GM12878 (cell line): Measurements from ENCODE around the gene NLGN1. TPM values are rescaled to one million over a fixed set of nuclear protein-coding genes. Genes with fewer than 3 reads are reported as not detected.

Source experiments
- ATAC-seq: fragments of 200-7000 bp; cut with Tn5 transposase; 3 replicates; pipeline ENCODE4 v1.9.1; 2020; ENCODE audit warnings: mild to moderate bottlenecking, moderate library complexity
- BruUV-seq: library from RNA; stranded (reverse); fragments of 400-500 nt; replicated peaks from 2 replicates; lab custom pipeline; 2021; lab: Mats Ljungman, UMichigan
- CTCF ChIA-PET: fragments of 300-600 bp; sonication (Branson Sonifier 250); formaldehyde crosslinking; extraction: SDS; loops from one replicate; lab custom pipeline; 2021; ENCODE audit warnings: inconsistent platforms; lab: Yijun Ruan, JAX
- POLR2A ChIA-PET: fragments of 350-600 bp; formaldehyde crosslinking; extraction: SDS; loops from one replicate; lab custom pipeline; 2021; ENCODE audit warnings: inconsistent platforms; lab: Charles Lee
- RAD21 ChIA-PET: fragments of 300-600 bp; sonication (Branson Sonifier 250); formaldehyde crosslinking; loops from one replicate; lab custom pipeline; 2023; ENCODE audit warnings: antibody characterized with exemption; ENCODE audit not compliant: unreplicated experiment; lab: Charles Lee
- SMC1A ChIA-PET: fragments of 300-600 bp; sonication (Branson Sonifier 250); formaldehyde crosslinking; loops from one replicate; lab custom pipeline; 2023; ENCODE audit not compliant: unreplicated experiment, uncharacterized antibody; lab: Charles Lee
- DNase-seq: peaks from one replicate; pipeline ENCODE4 v3.0.0-alpha.2; 2011; ENCODE audit warnings: low read depth, low spot score
- FAIRE-seq: peaks from 3 replicates; lab custom pipeline; 2011; peaks lifted over from hg19 to GRCh38; lab: Jason Lieb, UNC
- H2AFZ ChIP-seq: 2 replicates; pipeline ENCODE4 v1.6.0; 2011; ENCODE audit warnings: low read depth, low read length, control low read depth; ENCODE audit not compliant: control insufficient read depth
- H3K27ac ChIP-seq: 2 replicates; pipeline ENCODE4 v1.5.1; 2011; ENCODE audit warnings: control low read depth; ENCODE audit not compliant: control insufficient read depth, insufficient read depth
- H3K27me3 ChIP-seq, 2 experiments: replicated peaks in 1 of 2; 2 replicates each; pipeline versions ENCODE4 v1.6.0 to v1.6.1; 2011; ENCODE audit warnings: low read length in 1 of 2; ENCODE audit not compliant: control insufficient read depth in 2 of 2, insufficient read depth in 2 of 2
- H3K36me3 ChIP-seq, 2 experiments: 2 replicates each; pipeline ENCODE4 v1.5.1; 2011; ENCODE audit warnings: low read length in 1 of 2; ENCODE audit not compliant: control insufficient read depth in 2 of 2, insufficient read depth in 2 of 2
- H3K4me1 ChIP-seq: 2 replicates; pipeline ENCODE4 v1.6.1; 2011; ENCODE audit warnings: mild to moderate bottlenecking, low read length, moderate library complexity, mixed read lengths; ENCODE audit not compliant: control insufficient read depth, insufficient read depth
- H3K4me2 ChIP-seq: 2 replicates; pipeline ENCODE4 v1.6.0; 2011; ENCODE audit warnings: control low read depth; ENCODE audit not compliant: control insufficient read depth, insufficient read depth
- H3K4me3 ChIP-seq: fragments of 200-600 bp; sonication (generic); 2 replicates; pipeline ENCODE4 v1.5.1; 2016
- H3K79me2 ChIP-seq: 2 replicates; pipeline ENCODE4 v1.6.0; 2011; ENCODE audit warnings: low read length; ENCODE audit not compliant: control insufficient read depth, insufficient read depth
- H3K9ac ChIP-seq: 2 replicates; pipeline ENCODE4 v1.8.0; 2011; ENCODE audit warnings: low read length, control low read depth, mixed read lengths; ENCODE audit not compliant: control insufficient read depth, insufficient read depth
- H3K9me3 ChIP-seq: replicated peaks from 3 replicates; pipeline ENCODE4 v1.5.1; 2011; ENCODE audit warnings: mild to moderate bottlenecking, low read length; ENCODE audit not compliant: control insufficient read depth, insufficient read depth
- H4K20me1 ChIP-seq: 2 replicates; pipeline ENCODE4 v1.6.0; 2011; ENCODE audit not compliant: control insufficient read depth, insufficient read depth
- BRCA1 ChIP-seq: IDR thresholded peaks from 2 replicates; pipeline ENCODE4 v1.6.1; 2011; ENCODE audit warnings: low read depth, low read length, improper control_type of control experiment
- EED ChIP-seq: sonication (generic); IDR thresholded peaks from 2 replicates; pipeline ENCODE4 v1.6.1; 2016; ENCODE audit warnings: antibody characterized with exemption, low read depth
- EZH2 ChIP-seq: IDR thresholded peaks from 2 replicates; pipeline ENCODE4 v1.6.1; 2012; ENCODE audit warnings: low read depth, mild to moderate bottlenecking, control low read depth, inconsistent platforms, low read length, borderline replicate concordance; ENCODE audit not compliant: control insufficient read depth
- FOXK2 ChIP-seq: fragments of 450-650 bp; IDR thresholded peaks from 2 replicates; pipeline ENCODE4 v1.6.1; 2017; ENCODE audit warnings: mild to moderate bottlenecking, moderate library complexity
- GATAD2B ChIP-seq: fragments of 450-650 bp; conservative IDR thresholded peaks from 2 replicates; pipeline ENCODE4 v1.6.1; 2017; ENCODE audit warnings: low read depth, mild to moderate bottlenecking, moderate library complexity
- IKZF1 ChIP-seq: fragments of 450-650 bp; conservative IDR thresholded peaks from 2 replicates; pipeline ENCODE4 v1.6.1; 2017; ENCODE audit warnings: antibody characterized with exemption, mild to moderate bottlenecking
- MYB ChIP-seq: fragments of 150-350 bp; IDR thresholded peaks from 2 replicates; pipeline ENCODE4 v1.6.1; 2014; ENCODE audit warnings: mild to moderate bottlenecking, low read depth, low read length, borderline replicate concordance
- RELA ChIP-seq: fragments of 450-650 bp; IDR thresholded peaks from 2 replicates; pipeline ENCODE4 v1.8.0; 2014; ENCODE audit warnings: borderline replicate concordance; ENCODE audit not compliant: partially characterized antibody
- RUNX3 ChIP-seq: IDR thresholded peaks from 2 replicates; pipeline ENCODE4 v1.6.1; 2012; ENCODE audit warnings: low read length, inconsistent platforms
- SMAD5 ChIP-seq: IDR thresholded peaks from 2 replicates; pipeline ENCODE4 v1.6.1; 2016; ENCODE audit warnings: antibody characterized with exemption, low read depth
- YBX1 ChIP-seq: fragments of 450-650 bp; IDR thresholded peaks from 2 replicates; pipeline ENCODE4 v1.6.1; 2016; ENCODE audit warnings: antibody characterized with exemption
- in situ Hi-C: fragments of 300-500 bp; cut with MboI; formaldehyde crosslinking; loops from 9 replicates; pipeline ENCODE4 v1.14.3; 2018; ENCODE audit warnings: mixed read lengths
- intact Hi-C: fragments of 100-400 bp; cut with micrococcal nuclease; formaldehyde crosslinking; loops from one replicate; pipeline ENCODE4 v1.14.2; 2022; ENCODE audit not compliant: unreplicated experiment
- polyA plus RNA-seq, 11 experiments: library from polyadenylated mRNA; depleted of rRNA in 4 of 11; unstranded in 6 of 11; stranded (reverse) in 5 of 11; fragments of >200 nt; fragmentation: Nextera tagmentation in 4 of 11; fragmentation: Illumina TruSeq in 1 of 11; extraction: Ambion mirVana in 4 of 11; extraction: Trizol in 1 of 11; gene quantifications; 1 replicate in 1 of 11; 2 replicates in 10 of 11; pipeline versions ENCODE4 v1.2.1 to v1.2.3, GENCODE V29; 2011 to 2016; ENCODE audit warnings: inconsistent platforms in 2 of 11, missing spikeins in 2 of 11, low read depth in 1 of 11
- small RNA-seq: library from RNA; depleted of rRNA; stranded (forward); fragments of <200 nt; gene quantifications from one replicate; pipeline ENCODE3, GENCODE V24; 2014
- total RNA-seq, 4 experiments: library from RNA; depleted of rRNA in 3 of 4; stranded (reverse); fragments of >200 nt in 3 of 4; fragmentation: Illumina TruSeq in 1 of 4; extraction: Trizol in 1 of 4; gene quantifications; 2 replicates each; pipeline versions ENCODE4 v1.2.1 to v1.2.3, GENCODE V29; 2013 to 2021

NLGN1 gene
- total and polyA plus RNA-seq, 10 of the 15 experiments (the other 5 are each of a cell fraction or from before 2014, with no cell fraction given), result not detected

DNA sequence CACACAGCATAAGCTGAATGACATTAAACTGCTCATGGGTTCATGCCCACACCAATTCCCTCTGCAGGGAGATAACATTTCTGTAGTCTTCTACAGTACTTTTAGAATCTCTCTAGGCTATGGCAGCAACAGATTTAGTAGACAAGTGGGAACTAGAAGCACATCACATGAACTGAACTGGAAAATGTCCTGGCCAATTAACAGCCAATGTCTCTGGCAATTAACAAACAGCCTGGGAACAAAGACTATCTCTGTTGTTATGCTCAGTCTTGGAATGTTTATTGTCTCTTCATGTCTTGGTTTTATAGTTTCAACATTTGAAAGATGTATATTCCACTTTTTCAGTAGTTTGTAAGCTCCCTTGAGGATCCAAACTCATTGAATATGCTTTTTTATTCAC lies 938.4 kb downstream of the NLGN1 start:
- Histone ChIP-seq H3K9me3 (no peaks in the 10 kb centered on the region), H3K27me3 (no peaks in the 10 kb centered on the region), H3K4me3 (no peak overlapping the region), H3K27ac (no peak overlapping the region), H3K79me2 (no peaks in the 10 kb centered on the region), H2AFZ (no peak overlapping the region), H4K20me1 (no peaks in the 10 kb centered on the region), H3K36me3 (no peaks in the 10 kb centered on the region), H3K4me1 (no peaks in the 10 kb centered on the region), H3K9ac (no peak overlapping the region), H3K4me2 (no peak overlapping the region)
- POLR2A ChIA-PET, result no interaction called here
- FAIRE-seq (no peak), DNase-seq (no peak), ATAC-seq (no peak)
- TF ChIP-seq EZH2, result no peak
- no peak for TF ChIP-seq GATAD2B
- TF ChIP-seq RUNX3, result no peak
- TF ChIP-seq SMAD5, result no peak
- no peak for TF ChIP-seq IKZF1
- TF ChIP-seq EED, result no peak
- TF ChIP-seq YBX1, result no peak
- no peak for TF ChIP-seq RELA
- no peak for TF ChIP-seq MYB
- TF ChIP-seq BRCA1, result no peak
- TF ChIP-seq FOXK2, result no peak
- RAD21 ChIA-PET, result no interaction called here
- intact Hi-C loops, result no loop called here
- CTCF ChIA-PET, result no interaction called here
- in situ Hi-C loops, result no loop called here
- SMC1A ChIA-PET, result no interaction called here
- no TSS peak for BruUV-seq

Small RNAs within 50 kb of the gene (small RNA-seq; reads per million reads assigned to genes)
- not detected for gene RN7SKP234
